Measurements from ENCODE around the gene ARVCF.

DNA sequence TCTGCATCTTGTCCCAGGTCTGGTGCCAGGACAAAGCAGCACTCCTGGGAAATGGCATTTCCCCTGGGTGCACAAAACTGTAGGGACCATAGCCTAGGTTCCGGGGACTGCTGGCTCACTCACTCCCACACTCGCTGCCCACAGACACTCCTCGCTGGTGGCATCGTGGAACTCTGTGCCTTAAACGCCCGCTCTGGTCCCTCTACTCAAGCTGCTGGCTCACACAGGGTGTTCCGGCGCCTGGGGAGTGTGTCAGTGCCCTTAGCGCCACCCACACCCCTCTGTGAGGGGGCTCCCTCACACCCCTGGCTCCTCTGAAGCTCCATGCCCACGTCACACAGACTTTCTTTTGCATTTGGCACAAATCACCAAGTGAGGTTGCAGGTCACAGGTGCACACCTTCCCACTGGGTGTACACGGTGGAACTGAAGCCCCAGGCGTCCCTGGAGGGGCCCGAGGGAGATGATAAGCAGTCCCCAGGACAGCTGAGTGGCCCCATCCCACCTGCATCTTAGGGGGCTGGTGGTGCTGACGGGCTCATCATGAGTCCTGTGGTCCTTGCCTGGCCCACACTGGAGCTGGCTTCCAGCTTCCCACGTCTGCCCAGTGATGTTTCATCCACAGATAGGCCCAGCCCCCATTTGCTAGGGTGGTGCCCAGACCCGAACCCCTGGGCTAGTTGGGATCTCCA lies 40.2 kb upstream of the ARVCF start:
- TF ChIP-seq CTCF (IDR thresholded peaks at IDR 0.05; ENCODE audit: insufficient read depth, low read length): no peak
- TF ChIP-seq POLR2AphosphoS5 (IDR thresholded peaks at IDR 0.05; ENCODE audit: low read depth): no peak
- no peak for TF ChIP-seq GABPA (IDR thresholded peaks at IDR 0.05; ENCODE audit: low read depth)
- TF ChIP-seq, protein P1, sequence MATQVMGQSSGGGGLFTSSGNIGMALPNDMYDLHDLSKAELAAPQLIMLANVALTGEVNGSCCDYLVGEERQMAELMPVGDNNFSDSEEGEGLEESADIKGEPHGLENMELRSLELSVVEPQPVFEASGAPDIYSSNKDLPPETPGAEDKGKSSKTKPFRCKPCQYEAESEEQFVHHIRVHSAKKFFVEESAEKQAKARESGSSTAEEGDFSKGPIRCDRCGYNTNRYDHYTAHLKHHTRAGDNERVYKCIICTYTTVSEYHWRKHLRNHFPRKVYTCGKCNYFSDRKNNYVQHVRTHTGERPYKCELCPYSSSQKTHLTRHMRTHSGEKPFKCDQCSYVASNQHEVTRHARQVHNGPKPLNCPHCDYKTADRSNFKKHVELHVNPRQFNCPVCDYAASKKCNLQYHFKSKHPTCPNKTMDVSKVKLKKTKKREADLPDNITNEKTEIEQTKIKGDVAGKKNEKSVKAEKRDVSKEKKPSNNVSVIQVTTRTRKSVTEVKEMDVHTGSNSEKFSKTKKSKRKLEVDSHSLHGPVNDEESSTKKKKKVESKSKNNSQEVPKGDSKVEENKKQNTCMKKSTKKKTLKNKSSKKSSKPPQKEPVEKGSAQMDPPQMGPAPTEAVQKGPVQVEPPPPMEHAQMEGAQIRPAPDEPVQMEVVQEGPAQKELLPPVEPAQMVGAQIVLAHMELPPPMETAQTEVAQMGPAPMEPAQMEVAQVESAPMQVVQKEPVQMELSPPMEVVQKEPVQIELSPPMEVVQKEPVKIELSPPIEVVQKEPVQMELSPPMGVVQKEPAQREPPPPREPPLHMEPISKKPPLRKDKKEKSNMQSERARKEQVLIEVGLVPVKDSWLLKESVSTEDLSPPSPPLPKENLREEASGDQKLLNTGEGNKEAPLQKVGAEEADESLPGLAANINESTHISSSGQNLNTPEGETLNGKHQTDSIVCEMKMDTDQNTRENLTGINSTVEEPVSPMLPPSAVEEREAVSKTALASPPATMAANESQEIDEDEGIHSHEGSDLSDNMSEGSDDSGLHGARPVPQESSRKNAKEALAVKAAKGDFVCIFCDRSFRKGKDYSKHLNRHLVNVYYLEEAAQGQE (IDR thresholded peaks at IDR 0.05; ENCODE audit: insufficient replicate concordance, low read depth): no peak
- no peak for TF ChIP-seq SPI1 (IDR thresholded peaks at IDR 0.05; ENCODE audit: borderline replicate concordance, low read depth)

Measured in HL-60 (cell line).